DOHH2 (cell line): Measurements from ENCODE around the gene GATA2.

Source experiments
- H3F3A ChIP-seq: fragments of 200-600 bp; sonication (generic), shearing (Covaris generic); 2 replicates; pipeline ENCODE4 v1.6.0; 2016; ENCODE audit warnings: antibody characterized with exemption, mild to moderate bottlenecking; ENCODE audit not compliant: control insufficient read depth, insufficient read depth
- H3K27ac ChIP-seq: fragments of 200-600 bp; sonication (generic); 2 replicates; pipeline ENCODE4 v1.5.1; 2014; ENCODE audit warnings: low read depth, mild to moderate bottlenecking, low read length, moderate library complexity
- H3K27me3 ChIP-seq: fragments of 200-600 bp; sonication (generic); 2 replicates; pipeline ENCODE4 v1.6.1; 2014; ENCODE audit warnings: mild to moderate bottlenecking, low read length, mixed read lengths; ENCODE audit not compliant: control insufficient read depth
- H3K36me3 ChIP-seq: fragments of 200-600 bp; sonication (generic); 2 replicates; pipeline ENCODE4 v1.6.1; 2014; ENCODE audit warnings: mild to moderate bottlenecking, low read length, moderate library complexity, mixed read lengths; ENCODE audit not compliant: control insufficient read depth
- H3K4me1 ChIP-seq: fragments of 200-600 bp; sonication (generic); 2 replicates; pipeline ENCODE4 v1.6.1; 2014; ENCODE audit warnings: mild to moderate bottlenecking, low read length, mixed read lengths; ENCODE audit not compliant: control insufficient read depth
- H3K4me2 ChIP-seq: fragments of 200-600 bp; sonication (generic); 2 replicates; pipeline ENCODE4 v1.6.0; 2014; ENCODE audit warnings: mild to moderate bottlenecking, low read length, moderate library complexity
- H3K4me3 ChIP-seq: fragments of 200-600 bp; sonication (generic); 2 replicates; pipeline ENCODE4 v1.5.1; 2014; ENCODE audit warnings: mild to moderate bottlenecking, low read length, mixed read lengths
- H3K79me2 ChIP-seq: fragments of 200-600 bp; sonication (generic); 2 replicates; pipeline ENCODE4 v1.6.1; 2014; ENCODE audit warnings: mild to moderate bottlenecking, low read length, mixed read lengths; ENCODE audit not compliant: control insufficient read depth
- H3K9me2 ChIP-seq: fragments of 200-600 bp; sonication (generic); replicated peaks from 2 replicates; pipeline ENCODE4 v1.6.1; 2014; ENCODE audit warnings: mild to moderate bottlenecking, low read length, mixed read lengths; ENCODE audit not compliant: control insufficient read depth
- H3K9me3 ChIP-seq: fragments of 200-600 bp; sonication (generic); 2 replicates; pipeline ENCODE4 v1.6.1; 2014; ENCODE audit warnings: antibody characterized with exemption, low read length, mixed read lengths; ENCODE audit not compliant: control insufficient read depth, insufficient read depth
- H4K20me1 ChIP-seq: fragments of 200-600 bp; sonication (generic); 2 replicates; pipeline ENCODE4 v1.6.0; 2014; ENCODE audit warnings: low read depth, mild to moderate bottlenecking, antibody characterized with exemption, low read length, moderate library complexity; ENCODE audit not compliant: control insufficient read depth, insufficient read depth
- EZH2phosphoT487 ChIP-seq: fragments of 200-600 bp; sonication (generic); IDR thresholded peaks from 2 replicates; pipeline ENCODE4 v1.6.1; 2017; ENCODE audit warnings: borderline replicate concordance, mild to moderate bottlenecking, antibody characterized with exemption, low read length, moderate library complexity, mixed read lengths
- TF ChIP-seq, protein P1 (sequence below): fragments of 200-600 bp; sonication (generic); IDR thresholded peaks from one replicate; pipeline ENCODE4 v1.5.1; 2014; ENCODE audit warnings: antibody characterized with exemption, mild to moderate bottlenecking, low read depth, low read length; ENCODE audit not compliant: poor library complexity, severe bottlenecking

GATA2 gene

DNA sequence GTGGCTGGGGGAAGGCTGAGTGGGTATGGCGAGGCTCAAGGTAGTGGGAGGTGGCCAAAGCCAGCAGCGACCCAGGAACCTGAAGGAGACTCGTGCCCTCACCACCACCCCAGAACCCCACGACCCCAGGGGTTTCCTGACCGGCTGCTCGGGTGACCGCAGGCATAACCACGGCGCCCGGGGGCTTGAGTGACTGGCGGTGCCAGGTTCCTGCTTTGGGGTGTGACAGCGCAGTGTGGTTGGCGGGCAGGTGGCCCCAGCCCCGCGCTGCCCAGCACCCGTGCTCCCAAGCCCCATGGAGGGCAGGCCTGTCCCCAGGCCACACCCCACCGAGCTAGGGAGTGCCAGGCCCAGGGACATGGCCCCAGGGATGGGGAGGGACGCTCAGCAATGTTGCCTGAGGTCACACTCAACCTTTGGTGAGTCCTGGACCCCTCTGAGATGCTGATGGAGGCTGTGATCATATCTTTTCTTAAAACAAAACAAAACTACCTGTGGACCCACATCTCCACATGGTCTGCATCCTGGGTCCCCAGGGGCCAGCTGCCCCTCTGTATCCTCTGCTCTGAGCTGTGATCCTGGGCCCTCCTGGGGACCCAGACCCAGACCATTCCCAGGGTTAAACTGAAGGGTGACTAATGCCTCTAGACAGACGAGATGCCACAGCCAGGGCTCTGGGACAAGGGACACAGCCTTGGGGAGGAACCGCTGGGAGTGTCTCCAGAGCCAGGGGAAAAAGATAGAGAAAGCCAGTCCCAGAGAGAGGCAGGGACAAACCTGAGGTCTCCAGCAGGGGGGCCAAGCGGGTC lies 39.3 kb downstream of the GATA2 start:
- peaks cover 11% of the 10 kb centered on the region for H3K27me3 ChIP-seq
- H3K27ac ChIP-seq = no peak overlapping the region
- no peaks in the 10 kb centered on the region for H4K20me1 ChIP-seq
- no peaks in the 10 kb centered on the region for H3K36me3 ChIP-seq
- H3F3A ChIP-seq = no peaks in the 10 kb centered on the region
- TF ChIP-seq EZH2phosphoT487 = no peak
- TF ChIP-seq, protein P1, sequence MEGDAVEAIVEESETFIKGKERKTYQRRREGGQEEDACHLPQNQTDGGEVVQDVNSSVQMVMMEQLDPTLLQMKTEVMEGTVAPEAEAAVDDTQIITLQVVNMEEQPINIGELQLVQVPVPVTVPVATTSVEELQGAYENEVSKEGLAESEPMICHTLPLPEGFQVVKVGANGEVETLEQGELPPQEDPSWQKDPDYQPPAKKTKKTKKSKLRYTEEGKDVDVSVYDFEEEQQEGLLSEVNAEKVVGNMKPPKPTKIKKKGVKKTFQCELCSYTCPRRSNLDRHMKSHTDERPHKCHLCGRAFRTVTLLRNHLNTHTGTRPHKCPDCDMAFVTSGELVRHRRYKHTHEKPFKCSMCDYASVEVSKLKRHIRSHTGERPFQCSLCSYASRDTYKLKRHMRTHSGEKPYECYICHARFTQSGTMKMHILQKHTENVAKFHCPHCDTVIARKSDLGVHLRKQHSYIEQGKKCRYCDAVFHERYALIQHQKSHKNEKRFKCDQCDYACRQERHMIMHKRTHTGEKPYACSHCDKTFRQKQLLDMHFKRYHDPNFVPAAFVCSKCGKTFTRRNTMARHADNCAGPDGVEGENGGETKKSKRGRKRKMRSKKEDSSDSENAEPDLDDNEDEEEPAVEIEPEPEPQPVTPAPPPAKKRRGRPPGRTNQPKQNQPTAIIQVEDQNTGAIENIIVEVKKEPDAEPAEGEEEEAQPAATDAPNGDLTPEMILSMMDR = no peak
- no peaks in the 10 kb centered on the region for H3K79me2 ChIP-seq
- H3K9me2 ChIP-seq = no peaks in the 10 kb centered on the region
- H3K9me3 ChIP-seq = no peaks in the 10 kb centered on the region
- H3K4me1 ChIP-seq = peaks cover 3% of the 10 kb centered on the region
- no peak overlapping the region for H3K4me2 ChIP-seq
- no peak overlapping the region for H3K4me3 ChIP-seq

DNA sequence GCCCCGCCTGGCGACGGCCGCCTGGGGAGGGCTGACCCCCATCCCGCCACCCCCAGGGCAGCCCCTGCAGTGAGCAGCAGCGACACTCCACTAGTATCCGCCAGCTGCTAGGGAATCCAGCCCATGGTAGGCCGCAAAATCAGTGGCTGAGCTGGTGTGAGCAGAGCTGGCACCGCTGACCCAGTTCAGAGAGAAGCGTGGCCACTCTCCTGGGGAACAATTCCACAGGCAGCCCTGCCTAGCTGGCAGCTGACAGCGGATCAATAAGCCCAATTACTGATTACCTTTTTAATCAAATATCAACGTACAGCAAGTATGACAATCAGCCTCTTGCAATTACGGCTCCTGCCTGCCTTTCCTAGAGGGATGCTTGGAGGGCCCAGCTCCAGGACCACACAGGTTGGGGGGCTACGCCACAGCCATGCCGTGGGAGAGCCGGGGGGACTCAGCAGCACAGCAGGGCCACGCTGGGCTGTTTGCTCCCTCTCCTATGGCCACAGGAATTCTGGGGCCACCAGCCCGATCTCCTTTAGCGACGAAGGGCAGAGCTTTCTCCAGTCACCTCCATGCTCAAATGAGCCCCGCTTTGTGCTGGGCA lies 40.2 kb downstream of the GATA2 start:
- Histone ChIP-seq H3K36me3 (no peaks in the 10 kb centered on the region), H3K4me3 (no peak overlapping the region), H3K4me2 (no peak overlapping the region), H3K79me2 (no peaks in the 10 kb centered on the region), H3K9me2 (no peaks in the 10 kb centered on the region), H3F3A (no peaks in the 10 kb centered on the region), H3K27me3 (peaks cover 11% of the 10 kb centered on the region), H3K4me1 (peaks cover 12% of the 10 kb centered on the region), H3K27ac (no peak overlapping the region), H4K20me1 (no peaks in the 10 kb centered on the region), H3K9me3 (no peaks in the 10 kb centered on the region)
- no peak for TF ChIP-seq EZH2phosphoT487
- TF ChIP-seq, protein P1 = no peak

DNA sequence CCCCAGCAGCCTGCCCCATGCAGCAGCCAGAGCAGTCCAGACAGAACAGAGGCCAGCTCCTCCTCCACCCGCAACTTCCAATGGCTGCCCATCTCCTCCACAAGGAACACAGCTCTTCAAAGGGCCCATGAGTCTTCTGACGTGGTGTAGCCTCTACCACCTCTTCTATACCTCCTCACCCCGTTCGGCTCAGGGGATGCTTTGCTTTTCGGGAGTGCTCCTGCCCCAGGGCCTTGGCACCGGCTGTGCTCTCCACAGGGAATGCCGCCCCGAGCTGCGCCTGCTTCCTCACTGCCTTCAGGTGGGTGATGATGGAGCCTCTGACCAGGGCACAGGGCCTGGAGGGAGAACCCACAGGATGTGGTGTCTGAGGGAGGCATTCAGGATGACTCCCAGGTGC lies 40.9 kb downstream of the GATA2 start:
- H3K9me2 ChIP-seq = no peaks in the 10 kb centered on the region
- no peaks in the 10 kb centered on the region for H3F3A ChIP-seq
- H3K4me2 ChIP-seq = no peak overlapping the region
- no peak overlapping the region for H3K27ac ChIP-seq
- no peaks in the 10 kb centered on the region for H3K79me2 ChIP-seq
- no peak overlapping the region for H3K4me3 ChIP-seq
- H3K36me3 ChIP-seq = no peaks in the 10 kb centered on the region
- H3K9me3 ChIP-seq = no peaks in the 10 kb centered on the region
- H3K4me1 ChIP-seq = peaks cover 16% of the 10 kb centered on the region
- no peak for TF ChIP-seq EZH2phosphoT487
- TF ChIP-seq, protein P1 = no peak
- no peaks in the 10 kb centered on the region for H4K20me1 ChIP-seq
- peaks cover 11% of the 10 kb centered on the region for H3K27me3 ChIP-seq
